ENCODE data around the gene IL1RAP. TPM values are rescaled to one million over a fixed set of nuclear protein-coding genes. Genes with fewer than 3 reads are reported as not detected.

IL1RAP gene
- total and polyA plus RNA-seq, 2 donors (not counting 3 experiments of a cell fraction or from before 2014, with no cell fraction given), result 4.3 to 9.2 TPM

DNA sequence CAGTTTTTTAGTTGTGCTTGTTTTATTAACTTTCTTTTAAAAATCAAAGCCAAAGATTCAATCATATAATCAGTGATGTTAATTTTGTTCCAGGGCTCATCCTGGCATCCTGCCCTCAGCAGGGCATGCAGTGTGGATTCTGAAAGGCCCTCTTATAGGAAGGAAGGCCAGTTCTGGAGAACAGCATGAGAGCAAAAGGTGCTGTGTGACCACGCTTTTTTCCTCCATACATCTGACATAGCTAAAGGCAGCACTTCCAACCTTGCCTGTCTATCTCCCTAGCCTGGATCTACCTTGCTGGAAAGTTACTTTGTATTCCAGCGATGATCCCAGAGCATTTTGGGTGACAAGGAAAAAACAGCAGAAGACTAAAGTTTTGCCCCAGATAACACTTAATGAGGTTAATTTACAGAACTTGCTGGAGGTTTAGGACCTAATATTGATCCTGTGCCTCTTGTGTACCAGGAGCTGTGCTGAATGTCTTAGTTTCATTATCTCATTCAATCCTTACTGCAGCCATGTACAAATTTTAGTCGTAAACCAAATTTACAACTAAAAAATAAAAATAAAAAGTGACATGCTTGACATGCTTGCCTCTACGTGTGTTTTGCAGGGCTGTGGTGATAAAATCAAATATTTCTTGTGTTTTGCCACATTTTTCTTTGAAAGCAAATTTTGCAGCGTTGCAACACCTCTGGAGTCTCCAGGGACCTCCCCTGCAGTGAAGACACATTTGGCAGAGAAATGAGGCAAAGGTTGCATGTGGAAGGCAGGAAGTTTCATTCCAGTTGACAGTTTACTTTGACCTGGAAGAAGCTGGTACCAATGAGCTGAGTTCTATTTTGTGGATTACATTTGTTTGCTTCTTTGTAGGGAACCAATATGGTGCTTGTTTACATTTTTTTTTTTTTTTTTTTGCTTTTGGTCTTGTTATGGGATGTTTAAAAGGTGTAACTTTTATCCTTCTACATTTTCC, 13.2 kb downstream of the IL1RAP start:
- CTCF ChIA-PET, result interaction anchor here (1.5 to 2.2 kb wide), 2 partner anchors 8 to 13 kb away, joined by 5 to 6 read pairs; partner anchors contain the start of gene IL1RAP
- H3K27ac ChIP-seq (ENCODE audit: insufficient read depth, low read depth, low read length), result no peak overlapping the region
- no peaks in the 10 kb centered on the region for H3K9me1 ChIP-seq (replicated peaks; ENCODE audit: control insufficient read depth, extremely low read depth, insufficient read depth, low read length)
- POLR2A ChIA-PET, result no interaction called here
- H4K20me1 ChIP-seq (replicated peaks; ENCODE audit: control insufficient read depth, extremely low read depth, insufficient read depth, low read length), result no peaks in the 10 kb centered on the region
- dilution Hi-C loops (cut with MboI; ENCODE audit: extremely low pct_ligation_motif_present, low sequenced_read_pairs), result no loop called here
- no peaks in the 10 kb centered on the region for H3K4me1 ChIP-seq (ENCODE audit: control insufficient read depth, extremely low read depth, insufficient read depth, low read length)
- no peak overlapping the region for H3K4me3 ChIP-seq (replicated peaks in 1 of 3; ENCODE audit: insufficient read depth in 1 of 3, low read depth in 1 of 3, low read length in 3 of 3)
- FAIRE-seq (no peak), DNase-seq (ENCODE audit: low read depth, low spot score) (no peak)
- no peak overlapping the region for H3K9ac ChIP-seq (replicated peaks; ENCODE audit: extremely low read depth, insufficient read depth, low read length)
- H3K79me2 ChIP-seq (ENCODE audit: control insufficient read depth, insufficient read depth, low read length), result no peaks in the 10 kb centered on the region
- intact Hi-C loops (cut with micrococcal nuclease), result no loop called here
- TF ChIP-seq POLR2A (IDR thresholded peaks at IDR 0.05; ENCODE audit: low read depth, low read length) (no peak), POLR2AphosphoS5 (IDR thresholded peaks at IDR 0.05; ENCODE audit: insufficient read depth, low read depth, low read length) (no peak), EZH2 (IDR thresholded peaks at IDR 0.05; ENCODE audit: borderline replicate concordance, low read depth, low read length, severe bottlenecking) (no peak), JUN (IDR thresholded peaks at IDR 0.05; ENCODE audit: borderline replicate concordance, insufficient read depth, insufficient read length, low read depth) (no peak)
- TF ChIP-seq, protein P1, sequence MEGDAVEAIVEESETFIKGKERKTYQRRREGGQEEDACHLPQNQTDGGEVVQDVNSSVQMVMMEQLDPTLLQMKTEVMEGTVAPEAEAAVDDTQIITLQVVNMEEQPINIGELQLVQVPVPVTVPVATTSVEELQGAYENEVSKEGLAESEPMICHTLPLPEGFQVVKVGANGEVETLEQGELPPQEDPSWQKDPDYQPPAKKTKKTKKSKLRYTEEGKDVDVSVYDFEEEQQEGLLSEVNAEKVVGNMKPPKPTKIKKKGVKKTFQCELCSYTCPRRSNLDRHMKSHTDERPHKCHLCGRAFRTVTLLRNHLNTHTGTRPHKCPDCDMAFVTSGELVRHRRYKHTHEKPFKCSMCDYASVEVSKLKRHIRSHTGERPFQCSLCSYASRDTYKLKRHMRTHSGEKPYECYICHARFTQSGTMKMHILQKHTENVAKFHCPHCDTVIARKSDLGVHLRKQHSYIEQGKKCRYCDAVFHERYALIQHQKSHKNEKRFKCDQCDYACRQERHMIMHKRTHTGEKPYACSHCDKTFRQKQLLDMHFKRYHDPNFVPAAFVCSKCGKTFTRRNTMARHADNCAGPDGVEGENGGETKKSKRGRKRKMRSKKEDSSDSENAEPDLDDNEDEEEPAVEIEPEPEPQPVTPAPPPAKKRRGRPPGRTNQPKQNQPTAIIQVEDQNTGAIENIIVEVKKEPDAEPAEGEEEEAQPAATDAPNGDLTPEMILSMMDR (IDR thresholded peaks at IDR 0.05; ENCODE audit: extremely low read depth in 1 of 2, insufficient read depth in 1 of 2, low read depth in 1 of 2, low read length in 2 of 2), result no peak
- no peak overlapping the region for H3K4me2 ChIP-seq (ENCODE audit: insufficient read depth, low read length)
- no TSS peak for BruUV-seq (replicated peaks)
- H2AFZ ChIP-seq (ENCODE audit: low read depth, low read length), result no peak overlapping the region
- no peaks in the 10 kb centered on the region for H3K36me3 ChIP-seq (ENCODE audit: control insufficient read depth in 2 of 2, extremely low read depth in 1 of 2, insufficient read depth in 2 of 2, low read length in 2 of 2)
- no peaks in the 10 kb centered on the region for H3K9me3 ChIP-seq (replicated peaks; ENCODE audit: control insufficient read depth, insufficient read depth, low read length)
- H3K27me3 ChIP-seq (ENCODE audit: control insufficient read depth in 2 of 2, insufficient read depth in 2 of 2, low read length in 2 of 2), result no peaks in the 10 kb centered on the region

Data from endothelial cell of umbilical vein (primary cell).